Mesodermal cell (in vitro differentiated cells): ENCODE results near the gene RPL28. TPM values are rescaled to one million over a fixed set of nuclear protein-coding genes. Genes with fewer than 3 reads are reported as not detected.

ENCODE experiments used
- H3K27ac ChIP-seq: 2 replicates; pipeline ENCODE4 v1.7.0; 2013; ENCODE audit warnings: mild to moderate bottlenecking, low read depth, low read length, moderate library complexity; ENCODE audit not compliant: severe bottlenecking
- H3K36me3 ChIP-seq: 2 replicates; pipeline ENCODE4 v1.7.1; 2013; ENCODE audit warnings: mild to moderate bottlenecking, low read length, moderate library complexity; ENCODE audit not compliant: control insufficient read depth, insufficient read depth
- H3K4me1 ChIP-seq: one replicate; pipeline ENCODE4 v1.7.1; 2013; ENCODE audit warnings: mild to moderate bottlenecking, low read length; ENCODE audit not compliant: insufficient read depth, control insufficient read depth, poor library complexity, severe bottlenecking
- H3K4me3 ChIP-seq: 2 replicates; pipeline ENCODE4 v1.7.0; 2013; ENCODE audit warnings: low read length, control low read depth, mild to moderate bottlenecking; ENCODE audit not compliant: insufficient read depth, poor library complexity, severe bottlenecking; ENCODE audit errors: extremely low read depth
- H3K9me3 ChIP-seq: 2 replicates; pipeline ENCODE4 v1.7.1; 2013; ENCODE audit warnings: mild to moderate bottlenecking, low read length, moderate library complexity; ENCODE audit not compliant: control insufficient read depth
- WGBS, 2 experiments: methylation state at CpG; one replicate each; pipeline ENCODE4 v1.1.5; 2013; ENCODE audit warnings: missing lambda C conversion rate in 2 of 2; ENCODE audit not compliant: insufficient coverage in 2 of 2; 5-methylcytosine and 5-hydroxymethylcytosine counted together
- polyA plus RNA-seq, 2 experiments: library from polyadenylated mRNA; stranded (reverse); fragments of 50-300 nt; gene quantifications; one replicate each; pipeline ENCODE4 v1.2.3, GENCODE V29; 2013

The RPL28 gene
- 2,245 TPM for polyA plus RNA-seq (2013, experiment 1 of 2)
- 1,934 TPM for polyA plus RNA-seq (2013, experiment 2 of 2)

GRCh38 chr19:55385724-55386492, at the start of gene RPL28:
TSS of gene RPL28 (plus strand) at chr19:55385932. CDS start at chr19:55386358, 426 bp downstream.
- WGBS, 2 experiments, result 0% methylated on average over 58 to 65 of the region's 68 CpGs
- Histone ChIP-seq H3K4me1 (peaks cover 38% of the 10 kb centered on the region), H3K9me3 (no peaks in the 10 kb centered on the region), H3K4me3 (peak within 1 kb of the TSS; percentile 97), H3K36me3 (peaks cover 45% of the 10 kb centered on the region), H3K27ac (peak within 1 kb of the TSS; percentile 92)

GRCh38 chr19:55336101-55336500, 49.6 kb upstream of the RPL28 start:
- Histone ChIP-seq H3K36me3 (no peaks in the 10 kb centered on the region), H3K4me1 (no peaks in the 10 kb centered on the region), H3K4me3 (no peak overlapping the region), H3K9me3 (no peaks in the 10 kb centered on the region), H3K27ac (no peak overlapping the region)
- WGBS, 2 experiments, result 84 to 100% methylated on average over 2 of the region's 7 CpGs

GRCh38 chr19:55339105-55339888, 46.4 kb upstream of the RPL28 start, which contains the start of gene KMT5C:
TSS of gene KMT5C (plus strand) at chr19:55339876. CDS start at chr19:55341937, 2,061 bp downstream.
- peaks cover 6% of the 10 kb centered on the region for H3K4me1 ChIP-seq
- WGBS, 2 experiments, result 0% methylated on average over 55 to 56 of the region's 63 CpGs

GRCh38 chr19:55339889-55340783, 45.6 kb upstream of the RPL28 start:
- peak overlapping the region; percentile 77 for H3K4me3 ChIP-seq
- peaks cover 33% of the 10 kb centered on the region for H3K36me3 ChIP-seq
- 3 to 4% methylated on average over 28 to 40 of the region's 44 CpGs for WGBS, 2 experiments
- H3K4me1 ChIP-seq, result peaks cover 12% of the 10 kb centered on the region
- no peaks in the 10 kb centered on the region for H3K9me3 ChIP-seq
- H3K27ac ChIP-seq, result peak overlapping the region; percentile 59

More at GRCh38 chr19:55339105-55339888, 46.4 kb upstream of the RPL28 start, which contains the start of gene KMT5C:
- H3K36me3 ChIP-seq, result peaks cover 25% of the 10 kb centered on the region
- peak within 1 kb of the TSS; percentile 100 for H3K27ac ChIP-seq
- no peaks in the 10 kb centered on the region for H3K9me3 ChIP-seq
- peak within 1 kb of the TSS; percentile 77 for H3K4me3 ChIP-seq

GRCh38 chr19:55340784-55341147, 45.0 kb upstream of the RPL28 start:
- Histone ChIP-seq H3K36me3 (peaks cover 36% of the 10 kb centered on the region), H3K27ac (peak overlapping the region; percentile 59), H3K4me3 (peak overlapping the region; percentile 77), H3K9me3 (no peaks in the 10 kb centered on the region), H3K4me1 (peaks cover 12% of the 10 kb centered on the region)
- WGBS, 2 experiments, result 0 to 2% methylated on average over 13 to 19 of the region's 24 CpGs

- no peaks in the 10 kb centered on the region for H3K9me3 ChIP-seq
- peak overlapping the region; percentile 77 for H3K4me3 ChIP-seq
- H3K27ac ChIP-seq, result no peak overlapping the region
- H3K36me3 ChIP-seq, result peaks cover 36% of the 10 kb centered on the region
- peaks cover 12% of the 10 kb centered on the region for H3K4me1 ChIP-seq
- WGBS, 2 experiments, result 13 to 20% methylated on average over 1 to 4 of the region's 15 CpGs
Observed at GRCh38 chr19:55341171-55341588, 44.6 kb upstream of the RPL28 start.

GRCh38 chr19:55341595-55342531, 43.9 kb upstream of the RPL28 start:
- H3K36me3 ChIP-seq, result peaks cover 37% of the 10 kb centered on the region
- H3K27ac ChIP-seq, result no peak overlapping the region
- H3K4me3 ChIP-seq, result peak overlapping the region; percentile 77
- no peaks in the 10 kb centered on the region for H3K9me3 ChIP-seq
- peaks cover 12% of the 10 kb centered on the region for H3K4me1 ChIP-seq
- WGBS, 2 experiments, result 87 to 91% methylated on average over 40 to 47 of the region's 50 CpGs

GRCh38 chr19:55344444-55344843, 41.3 kb upstream of the RPL28 start:
- WGBS, 2 experiments, result 97 to 100% methylated on average over 6 to 8 of the region's 9 CpGs
- H3K4me3 ChIP-seq, result no peak overlapping the region
- no peaks in the 10 kb centered on the region for H3K9me3 ChIP-seq
- H3K27ac ChIP-seq, result no peak overlapping the region
- peaks cover 47% of the 10 kb centered on the region for H3K36me3 ChIP-seq
- H3K4me1 ChIP-seq, result peaks cover 25% of the 10 kb centered on the region

- no peaks in the 10 kb centered on the region for H3K9me3 ChIP-seq
- 91 to 96% methylated on average over 18 to 22 of the region's 22 CpGs for WGBS, 2 experiments
- H3K36me3 ChIP-seq, result peaks cover 52% of the 10 kb centered on the region
- H3K4me1 ChIP-seq, result peaks cover 25% of the 10 kb centered on the region
- no peak overlapping the region for H3K4me3 ChIP-seq
- no peak overlapping the region for H3K27ac ChIP-seq
Observed at GRCh38 chr19:55345101-55345817, 40.5 kb upstream of the RPL28 start.
